NCI-H2196 treated with DMSO at 0.1 percent for 48 hours (cell line): ENCODE data around the gene PSEN1.

Source experiments
- DNase-seq: peaks from one replicate; lab custom pipeline; 2025; ENCODE audit not compliant: unreplicated experiment; lab: John Stamatoyannopoulos, UW

The PSEN1 gene

GRCh38 chr14:73238941-73239340 lies 102.6 kb downstream of the PSEN1 start:
- no peak for DNase-seq

- no peak for DNase-seq
These were observed 103.3 kb downstream of the PSEN1 start for GRCh38 chr14:73239393-73240241.

DNA sequence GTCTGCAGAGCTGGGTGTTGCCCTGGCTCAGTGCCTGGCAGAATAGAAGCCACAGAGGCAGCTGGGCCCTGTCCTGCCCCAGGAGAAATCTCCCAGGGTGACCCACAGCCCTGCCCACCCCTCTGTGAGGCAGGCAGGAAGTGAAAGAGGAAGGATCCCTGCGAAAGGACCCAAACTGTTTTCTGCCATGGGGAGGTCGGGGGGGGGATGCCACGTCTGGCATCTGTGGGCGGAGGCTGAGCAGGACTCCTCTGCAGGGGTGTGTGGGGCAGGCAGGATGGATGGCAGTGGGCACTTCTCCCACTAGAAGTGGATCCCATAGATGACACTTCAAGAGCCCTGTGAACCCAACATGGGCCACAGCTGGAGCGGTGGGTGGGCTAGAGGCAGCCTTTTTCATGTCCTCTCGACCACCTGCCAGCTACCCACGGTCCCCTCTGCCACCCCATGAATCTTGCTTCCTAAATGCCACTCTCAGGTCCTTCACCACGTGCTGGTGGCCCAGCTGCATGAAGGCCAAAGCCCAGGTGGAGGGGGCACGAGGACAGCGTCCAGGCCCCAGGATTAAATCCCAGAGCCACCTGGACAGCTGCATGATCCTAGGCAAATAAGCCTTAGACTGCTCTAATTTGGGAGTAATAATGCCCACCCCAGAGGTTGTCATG lies 104.6 kb downstream of the PSEN1 start:
- no peak for DNase-seq

DNA sequence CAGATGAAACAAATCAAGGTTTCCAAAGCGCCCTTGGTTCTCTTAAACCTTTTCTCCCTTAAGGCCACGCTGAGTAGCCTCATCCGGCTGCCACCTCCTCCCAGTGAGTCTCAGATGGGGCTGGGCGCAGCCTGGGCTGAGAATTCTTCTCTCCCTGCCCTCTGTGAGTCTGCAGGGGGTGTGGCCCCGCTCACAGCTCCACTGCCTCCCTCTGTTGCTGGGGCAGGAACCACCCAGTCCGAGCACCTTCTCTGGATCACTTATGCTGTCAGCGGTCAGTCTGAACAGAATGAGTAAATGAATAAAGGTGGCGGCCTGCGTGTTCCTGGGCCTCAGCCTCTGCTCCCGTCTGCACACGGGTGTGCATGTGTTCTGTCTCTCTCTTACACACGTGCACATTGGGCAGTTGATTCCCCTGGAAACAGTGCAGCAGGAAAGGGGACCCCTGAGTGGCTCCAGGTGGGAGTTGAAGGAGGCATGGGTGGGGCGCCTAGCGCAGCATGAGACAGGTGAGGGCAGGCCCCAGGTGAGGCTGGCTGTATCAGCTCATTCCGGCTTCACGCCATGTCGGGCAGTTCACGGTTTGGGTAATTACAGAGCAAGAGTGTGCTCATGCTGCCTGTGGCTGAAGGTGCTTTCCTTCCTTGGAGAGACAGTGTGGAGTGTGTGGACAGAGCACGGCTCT lies 105.3 kb downstream of the PSEN1 start:
- DNase-seq, result no peak

DNA sequence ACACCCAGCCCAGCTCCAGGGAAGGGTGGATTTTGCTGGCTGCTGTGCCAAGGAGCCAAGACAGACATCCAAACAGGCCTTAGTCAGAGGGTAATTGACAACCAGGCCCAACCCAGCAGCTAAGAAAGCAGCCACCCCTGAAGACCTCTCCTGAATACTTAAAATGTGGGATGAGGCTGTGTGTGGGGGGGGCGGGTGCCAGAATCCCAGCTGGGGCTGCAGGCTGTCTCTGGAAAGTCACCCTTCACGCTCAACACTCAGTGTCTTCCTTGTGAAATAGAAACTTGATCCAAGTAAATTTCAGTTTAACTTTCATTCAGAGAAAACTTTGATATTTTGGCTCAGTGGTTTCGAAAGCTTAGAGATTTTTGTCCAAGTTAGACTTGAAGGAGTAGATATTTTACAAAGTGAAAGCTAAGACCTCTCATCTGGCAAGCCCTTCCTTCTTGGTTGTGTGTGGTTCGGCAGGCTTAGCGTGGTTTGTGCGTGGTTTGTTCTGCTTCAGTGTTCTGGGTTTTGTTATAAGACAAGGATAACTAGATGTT lies 106.1 kb downstream of the PSEN1 start:
- DNase-seq, result no peak

- no peak for DNase-seq
These were observed 107.0 kb downstream of the PSEN1 start for GRCh38 chr14:73243341-73243740.

DNA sequence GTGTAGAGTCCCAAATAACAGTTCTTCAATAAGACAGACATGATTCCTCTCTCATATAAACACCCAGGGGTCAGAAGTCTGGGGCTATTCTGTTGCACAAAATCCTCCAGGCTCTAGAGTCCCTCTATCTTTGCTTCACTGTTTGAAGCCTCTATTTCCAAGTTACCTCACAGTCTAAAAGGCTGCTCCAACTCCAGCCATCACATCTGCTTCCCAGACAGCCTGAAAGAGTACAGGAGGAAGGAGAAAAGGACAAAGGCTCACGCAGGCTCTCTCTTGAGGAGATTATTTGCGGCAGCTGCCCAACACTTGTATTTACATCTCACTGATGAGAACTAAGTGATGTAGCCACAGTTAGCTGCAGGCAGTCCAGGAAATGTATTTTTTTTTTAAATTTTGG lies 107.4 kb downstream of the PSEN1 start:
- DNase-seq, result no peak

GRCh38 chr14:73244541-73245290 lies 108.4 kb downstream of the PSEN1 start:
- no peak for DNase-seq

DNA sequence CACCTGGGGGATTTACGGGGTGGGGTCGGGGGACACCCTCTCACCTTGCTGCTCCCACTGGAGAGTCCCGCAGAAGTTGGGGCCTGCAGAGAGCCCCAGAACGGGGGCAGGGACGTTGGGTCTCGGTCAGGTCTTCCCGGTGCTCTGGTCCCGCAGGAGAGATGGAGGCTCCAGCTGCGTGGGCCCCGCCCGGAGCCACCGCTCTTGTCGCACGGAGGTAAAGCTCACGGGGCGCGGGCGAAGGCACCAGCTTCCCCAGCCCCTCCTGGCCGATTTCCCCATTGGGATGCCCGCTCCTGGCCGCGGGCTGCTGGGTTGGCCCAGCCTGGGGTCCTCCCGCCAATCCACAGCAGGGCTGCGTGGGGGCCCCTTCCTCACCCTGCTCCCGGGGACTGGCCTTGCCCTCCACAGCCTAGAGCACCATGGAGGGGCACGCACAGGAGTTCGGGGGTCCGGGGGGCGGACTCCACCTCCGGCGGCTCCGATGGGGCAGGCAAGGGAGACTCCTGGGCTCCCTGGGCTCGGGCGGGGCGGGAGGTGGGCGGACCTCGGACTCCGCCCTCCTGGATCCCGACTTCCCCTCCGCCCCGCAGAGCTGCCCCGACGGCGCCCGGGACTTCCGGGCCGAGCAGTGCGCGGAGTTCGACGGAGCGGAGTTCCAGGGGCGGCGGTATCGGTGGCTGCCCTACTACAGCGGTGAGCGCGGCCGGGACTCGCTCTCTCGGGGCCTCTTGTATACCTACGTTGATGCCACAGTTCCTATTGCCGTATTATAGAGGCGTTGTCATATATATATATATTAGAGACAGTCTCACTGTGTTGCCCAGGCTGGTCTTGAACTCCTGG lies 109.4 kb downstream of the PSEN1 start:
- DNase-seq, result no peak

DNA sequence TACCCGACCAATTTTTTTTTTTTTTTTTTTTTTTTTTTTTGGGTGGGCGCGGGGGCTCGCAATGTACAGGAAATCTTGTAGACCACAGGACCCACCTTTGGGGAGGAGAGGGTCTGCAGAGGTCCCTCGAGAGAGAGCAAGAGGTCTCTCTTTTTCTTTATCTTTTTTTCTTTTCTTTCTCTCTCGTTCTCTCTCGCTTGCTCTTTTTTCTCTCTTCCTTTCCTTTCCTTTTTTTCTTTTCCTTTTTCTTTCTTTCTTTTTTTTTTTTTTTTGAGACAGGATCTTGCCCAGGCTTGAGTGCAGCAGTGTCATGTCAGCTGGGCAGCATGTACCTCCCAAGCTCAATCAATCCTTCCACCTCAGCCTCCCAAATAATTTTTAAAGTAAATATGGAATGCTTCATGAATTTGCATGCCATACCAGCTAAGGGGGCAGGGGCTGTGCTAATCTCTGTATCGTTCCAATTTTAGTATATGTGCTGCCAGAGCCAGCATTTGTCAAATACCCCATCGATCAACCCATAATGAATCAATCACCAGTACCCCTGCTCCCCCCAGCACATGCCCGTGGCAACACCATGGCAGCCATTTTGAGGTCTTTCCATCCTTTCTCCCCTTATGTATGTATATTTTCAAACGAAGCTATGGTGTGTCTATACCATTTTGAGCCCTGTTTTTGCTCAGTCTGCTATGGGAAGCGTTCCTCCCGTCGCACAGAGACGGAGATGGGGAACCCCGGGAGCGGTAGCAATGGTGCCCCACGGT lies 110.3 kb downstream of the PSEN1 start:
- no peak for DNase-seq

DNA sequence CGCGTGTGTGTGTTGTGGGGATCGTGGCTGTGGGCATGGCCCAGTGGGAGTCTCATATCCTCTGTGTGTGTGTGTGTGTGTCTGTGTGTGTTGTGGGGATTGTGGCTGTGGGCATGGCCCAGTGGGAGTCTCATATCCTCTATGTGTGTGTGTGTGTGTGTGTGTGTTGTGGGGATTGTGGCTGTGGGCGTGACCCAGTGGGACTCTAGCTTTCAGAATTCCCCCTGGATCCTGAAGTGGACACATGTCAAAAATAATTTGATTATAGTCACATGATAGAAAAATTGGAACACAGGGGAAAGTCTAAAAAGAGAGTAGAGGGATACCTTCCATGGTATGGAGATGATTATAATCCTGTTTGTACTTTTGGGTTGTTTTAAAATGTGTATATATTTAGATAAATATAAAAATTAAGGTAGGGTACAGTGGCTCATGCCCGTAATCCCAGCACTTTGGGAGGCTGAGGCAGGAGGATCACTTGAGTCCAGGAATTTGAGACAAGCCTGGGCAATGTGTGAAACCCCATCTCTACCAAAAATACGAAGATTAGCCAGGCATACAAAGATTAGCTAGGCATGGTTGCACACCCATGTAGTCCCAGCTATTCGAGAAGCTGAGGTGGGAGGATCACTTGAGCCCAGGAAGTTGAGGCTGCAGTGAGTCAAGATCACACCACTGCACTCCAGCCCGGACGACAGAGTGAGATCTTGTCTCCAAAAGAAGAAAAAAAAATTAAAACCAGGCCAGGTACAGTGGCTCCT lies 112.0 kb downstream of the PSEN1 start:
- DNase-seq, result no peak

DNA sequence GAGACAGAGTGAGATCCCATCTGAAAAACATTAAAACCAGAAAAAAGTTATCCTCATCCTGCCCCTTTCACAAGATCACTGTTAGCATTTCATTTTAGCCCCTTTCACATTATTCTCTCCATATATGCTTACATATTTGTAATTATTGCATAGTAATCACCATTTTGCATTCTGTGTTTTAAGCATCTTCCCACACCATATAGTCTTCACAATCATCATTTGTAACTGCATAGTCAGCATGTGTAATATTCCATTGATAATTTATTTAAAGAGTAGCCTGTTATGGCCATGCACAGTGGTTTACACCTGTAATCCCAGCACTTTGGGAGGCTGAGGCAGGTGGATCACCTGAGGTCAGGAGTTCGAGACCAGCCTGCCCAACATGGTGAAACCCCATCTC lies 112.8 kb downstream of the PSEN1 start:
- no peak for DNase-seq

DNA sequence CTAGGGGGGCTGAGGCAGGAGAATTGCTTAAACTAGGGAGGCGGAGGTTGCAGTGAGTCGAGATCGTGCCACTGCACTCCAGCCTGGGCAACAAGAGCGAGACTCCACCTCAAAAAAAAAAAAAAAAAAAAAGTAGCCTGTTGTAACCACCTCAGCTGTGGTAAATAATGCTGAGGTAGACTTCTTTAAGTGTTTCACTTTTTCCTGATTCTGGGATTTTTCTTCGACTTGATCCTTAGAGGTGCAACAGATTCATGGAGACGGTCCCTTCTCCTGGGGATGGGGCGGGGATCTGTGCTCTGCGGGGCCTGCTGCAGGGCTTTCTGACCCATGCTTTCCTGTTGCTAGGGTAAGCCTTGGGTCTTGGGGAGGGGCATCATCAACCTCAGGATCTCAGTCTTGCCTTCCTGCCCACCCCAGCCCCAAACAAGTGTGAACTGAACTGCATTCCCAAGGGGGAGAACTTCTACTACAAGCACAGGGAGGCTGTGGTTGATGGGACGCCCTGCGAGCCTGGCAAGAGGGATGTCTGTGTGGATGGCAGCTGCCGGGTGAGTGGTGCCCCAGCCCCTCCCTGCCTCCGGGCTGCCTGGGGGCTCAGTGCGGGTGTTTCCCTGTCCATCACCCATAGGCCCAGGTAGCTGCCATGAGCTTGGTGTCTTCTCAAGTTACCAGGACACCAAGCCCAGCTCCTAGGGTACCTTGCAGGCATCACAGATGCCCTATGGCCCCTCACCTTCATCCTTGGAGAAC lies 113.4 kb downstream of the PSEN1 start:
- DNase-seq, result no peak

- no peak for DNase-seq
These were observed 114.0 kb downstream of the PSEN1 start for GRCh38 chr14:73250317-73250713.

DNA sequence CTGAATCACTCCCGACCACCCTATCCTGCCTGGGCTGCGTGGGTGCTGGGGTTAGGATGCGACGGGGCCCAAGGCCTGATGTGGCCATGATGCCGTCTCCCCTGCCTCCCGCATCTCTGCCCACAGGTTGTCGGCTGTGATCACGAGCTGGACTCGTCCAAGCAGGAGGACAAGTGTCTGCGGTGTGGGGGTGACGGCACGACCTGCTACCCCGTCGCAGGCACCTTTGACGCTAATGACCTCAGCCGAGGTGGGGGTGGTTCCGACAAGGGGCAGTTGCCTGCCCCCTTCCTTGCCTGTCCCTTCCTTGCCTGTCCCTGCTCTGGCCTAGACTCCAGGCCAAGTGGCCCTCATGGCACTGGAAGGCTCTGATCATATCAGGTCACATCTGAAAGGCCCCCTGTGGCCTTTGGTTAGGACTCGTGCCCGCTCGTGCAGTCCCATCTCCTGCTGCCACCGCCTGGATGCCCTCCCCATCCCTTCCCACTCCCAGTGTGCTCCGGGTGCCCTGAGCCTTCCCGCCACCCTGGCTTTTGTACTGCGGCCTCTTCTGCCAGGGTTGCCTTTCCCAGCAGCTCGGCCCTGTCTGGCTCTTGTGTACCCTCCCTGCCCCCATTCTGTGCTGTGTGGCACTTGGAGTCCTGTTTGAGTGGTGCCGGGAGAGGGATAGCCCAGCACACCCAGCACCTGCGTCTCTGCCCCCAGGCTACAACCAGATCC lies 114.6 kb downstream of the PSEN1 start:
- DNase-seq, result peak; percentile 27

GRCh38 chr14:73251516-73252215 lies 115.4 kb downstream of the PSEN1 start:
- no peak for DNase-seq
